ENCODE data around the gene AGER.
A peak's percentile ranks its signal among the peaks of the same experiment; 100 is the strongest.
"Not testable (repeated sequence)": the region's sequence is repeated elsewhere in the genome, so short reads cannot be mapped to it uniquely, and the experiment has no call there.

AGER gene

DNA sequence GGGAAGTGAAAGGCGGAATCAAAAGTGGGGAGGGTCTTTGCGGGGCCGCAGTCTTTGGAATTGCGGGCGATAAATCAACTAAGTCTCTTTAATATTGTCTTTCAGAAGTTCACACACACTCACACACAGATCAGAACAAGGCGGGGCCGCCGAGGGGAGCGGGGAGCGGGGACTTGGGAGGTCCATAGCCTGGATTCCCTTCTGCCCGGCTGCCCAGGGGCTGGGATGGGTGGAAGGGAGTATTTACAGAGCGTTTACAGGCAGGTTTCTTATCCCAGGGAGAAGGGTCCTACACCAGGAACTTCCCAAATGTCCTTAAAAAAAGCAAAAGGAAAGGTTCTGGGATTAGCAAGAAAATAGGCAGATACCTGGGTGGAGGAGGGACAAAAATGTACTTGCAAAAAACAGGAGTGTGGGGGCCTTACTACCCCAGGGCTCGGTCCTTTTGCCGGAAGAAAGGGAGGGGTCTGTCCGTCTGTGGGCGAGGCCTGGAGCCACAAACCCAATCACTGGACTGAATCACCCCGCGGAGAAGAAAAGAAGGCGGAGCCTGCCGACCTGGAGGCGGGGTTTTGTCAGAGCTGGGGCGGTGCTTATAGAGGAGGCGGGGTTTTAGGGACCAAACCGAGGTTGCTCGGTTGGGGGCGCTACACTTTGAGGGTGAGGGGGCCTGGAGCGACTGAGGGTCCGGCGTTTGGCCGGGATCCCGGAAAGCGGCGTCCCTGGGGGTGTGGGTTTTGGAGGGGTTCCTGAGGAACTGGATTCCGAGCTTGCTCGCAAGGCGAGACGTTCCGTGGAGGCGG is 35.6 kb downstream of the AGER start:
- DNase-seq (ENCODE audit: low spot score): peak; percentile 41

DNA sequence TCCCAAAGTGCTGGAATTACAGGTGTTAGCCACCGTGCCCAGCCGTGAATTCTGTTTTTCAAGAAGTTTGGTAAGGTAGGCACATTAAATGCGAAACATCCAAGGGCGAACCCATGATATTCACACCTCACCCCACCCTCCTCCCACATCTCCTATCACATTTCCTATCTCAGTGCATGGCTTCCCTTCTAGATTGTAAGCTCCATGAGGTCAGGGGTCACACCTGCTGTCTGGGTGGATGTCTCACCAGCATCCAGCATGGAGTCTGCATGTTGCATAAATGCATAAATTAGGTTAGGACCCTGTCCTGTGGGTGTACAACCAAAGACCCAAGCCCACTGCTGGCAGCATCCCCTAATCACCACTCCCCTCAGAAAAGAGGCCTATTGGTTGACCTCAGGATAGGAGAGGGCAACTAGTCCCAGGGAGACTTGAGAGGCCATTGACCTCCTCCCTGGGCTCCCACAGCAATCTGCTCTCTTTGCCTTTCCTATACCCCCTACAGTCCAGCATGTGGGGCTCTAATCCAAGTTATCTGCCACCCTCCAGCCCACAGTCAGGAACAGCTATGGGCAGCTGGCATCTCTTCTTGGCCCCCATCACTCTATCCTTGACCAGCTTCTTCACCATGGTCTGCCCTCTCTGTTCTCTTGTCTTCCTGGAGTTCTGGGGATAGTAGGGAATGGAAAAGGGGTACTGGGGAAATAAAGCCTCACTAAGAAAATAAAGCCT is 36.5 kb downstream of the AGER start:
- DNase-seq (ENCODE audit: low spot score): no peak

DNA sequence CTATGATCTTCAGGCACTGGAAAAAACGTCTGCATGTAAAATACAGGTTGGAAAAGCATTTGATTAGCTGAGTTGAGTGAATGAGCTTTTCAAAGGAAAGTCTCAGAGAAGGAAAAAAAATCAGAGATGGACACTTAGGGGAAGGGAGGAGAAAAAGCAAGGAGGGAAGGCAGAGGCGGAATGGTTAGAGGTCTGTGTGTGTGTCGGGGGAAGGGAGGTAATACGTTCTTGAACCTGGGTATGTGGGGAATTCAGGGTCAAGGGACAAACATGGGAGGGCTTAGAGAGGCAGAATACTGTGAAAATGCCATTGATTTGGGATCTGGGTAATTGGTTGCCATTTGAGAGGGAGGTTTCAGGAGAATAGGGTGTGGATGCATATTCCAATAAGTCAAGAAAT is 37.4 kb downstream of the AGER start:
- no peak for DNase-seq (ENCODE audit: low spot score)

DNA sequence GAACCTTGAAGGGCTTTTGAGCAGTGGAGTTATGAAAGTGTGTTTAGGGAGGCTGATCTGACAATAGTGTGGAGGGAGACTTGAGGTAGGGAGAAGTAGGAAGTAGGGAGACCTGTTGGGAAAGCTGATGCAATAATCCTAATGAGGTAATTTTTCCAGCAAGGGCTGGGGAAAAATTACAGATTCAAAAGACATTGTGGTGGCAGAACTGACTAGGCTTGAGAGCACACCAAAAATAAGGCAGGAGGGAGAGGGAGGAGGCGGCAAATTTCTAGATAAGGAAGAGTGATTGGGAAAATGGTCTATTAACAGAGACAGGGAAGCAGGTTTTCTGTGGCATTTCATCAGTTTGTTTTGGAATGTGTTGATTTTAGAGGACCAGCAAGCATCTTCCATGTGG is 37.8 kb downstream of the AGER start:
- DNase-seq (ENCODE audit: low spot score): no peak

DNA sequence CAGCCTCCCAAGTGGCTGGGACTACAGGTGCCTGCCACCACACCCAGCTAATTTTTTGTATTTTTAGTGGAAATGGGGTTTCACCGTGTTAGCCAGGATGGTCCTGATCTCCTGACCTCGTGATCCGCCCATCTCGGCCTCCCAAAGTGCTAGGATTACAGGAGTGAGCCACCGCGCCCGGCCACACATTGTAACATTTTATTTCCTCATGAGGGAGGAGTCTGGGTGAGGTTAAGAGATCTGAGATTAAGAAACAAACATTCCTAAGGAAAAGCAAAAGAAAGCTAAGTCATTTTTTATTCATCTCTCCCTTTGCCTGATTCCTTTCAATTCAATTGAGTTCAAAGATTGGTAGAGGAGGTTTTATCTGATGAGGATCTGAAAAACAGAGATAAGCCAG is 39.8 kb downstream of the AGER start:
- DNase-seq (ENCODE audit: low spot score): not testable (repeated sequence)

DNA sequence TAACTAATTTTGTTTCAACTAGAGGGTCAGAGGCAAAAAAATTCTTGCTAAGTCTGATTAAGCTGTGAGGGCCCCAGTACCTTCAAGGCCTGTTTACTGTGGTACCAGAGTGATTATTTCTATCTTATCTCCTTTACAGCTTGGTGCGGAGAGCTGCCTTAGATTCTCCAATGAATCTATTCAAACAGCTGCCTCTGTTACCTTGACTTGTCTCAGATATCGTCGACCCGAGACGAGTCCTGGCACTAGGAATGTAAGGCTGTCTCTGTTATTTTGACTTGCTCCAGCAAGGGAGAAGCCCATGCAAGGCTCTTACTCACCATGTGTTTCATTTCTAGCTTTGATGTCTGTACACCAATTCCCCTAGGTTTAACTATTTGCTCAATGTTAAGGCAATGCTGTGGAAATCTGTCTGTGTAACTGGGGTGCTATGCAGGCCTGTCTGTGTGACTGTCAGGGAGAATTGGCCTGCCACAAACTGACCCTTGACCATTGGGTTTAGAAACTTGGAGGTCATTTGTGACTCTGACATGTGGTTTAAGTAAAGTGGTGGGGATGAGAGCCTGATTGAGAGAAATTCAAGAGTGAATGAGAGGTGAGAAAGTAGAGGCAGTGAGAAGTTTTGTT is 43.5 kb downstream of the AGER start:
- DNase-seq (ENCODE audit: low spot score): no peak

DNA sequence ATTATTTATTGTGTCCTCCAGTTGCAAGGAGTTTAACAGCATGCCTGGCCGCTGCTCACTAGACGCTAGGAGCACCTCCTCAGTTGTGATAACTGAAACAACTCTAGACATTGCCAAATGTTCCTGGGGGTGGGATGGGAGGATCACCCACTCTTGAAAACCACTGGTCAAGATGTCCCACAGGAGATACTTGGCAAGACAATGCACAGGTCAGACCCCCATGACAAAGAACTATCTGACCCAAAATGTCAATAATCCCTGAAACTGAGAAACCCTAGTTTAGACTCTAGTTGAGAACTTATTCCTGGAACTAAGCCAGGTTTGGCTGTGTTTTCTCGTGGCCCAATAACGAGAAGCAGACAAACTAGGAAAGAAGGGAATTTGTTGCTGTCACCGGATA is 44.5 kb downstream of the AGER start:
- no peak for DNase-seq (ENCODE audit: low spot score)

DNA sequence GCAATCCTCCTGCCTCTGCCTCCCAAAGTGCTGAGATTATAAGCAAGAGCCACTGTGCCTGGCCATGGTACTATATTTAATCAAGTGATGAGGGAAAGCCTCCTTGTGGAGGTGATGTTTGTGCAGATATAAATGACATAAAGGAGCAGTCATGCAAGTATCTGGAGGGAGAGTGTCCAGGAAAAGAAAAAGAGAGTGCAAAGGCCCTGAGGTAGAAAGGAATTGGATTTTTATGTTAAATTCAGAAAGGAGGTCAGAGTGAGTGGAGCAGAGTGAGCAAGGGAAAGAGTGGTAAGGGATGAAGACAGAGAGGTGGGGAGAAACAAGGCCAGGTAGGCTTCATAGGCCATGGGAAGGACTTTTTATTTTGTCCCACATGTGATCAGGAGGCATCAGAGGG is 46.6 kb downstream of the AGER start:
- no peak for DNase-seq (ENCODE audit: low spot score)

DNA sequence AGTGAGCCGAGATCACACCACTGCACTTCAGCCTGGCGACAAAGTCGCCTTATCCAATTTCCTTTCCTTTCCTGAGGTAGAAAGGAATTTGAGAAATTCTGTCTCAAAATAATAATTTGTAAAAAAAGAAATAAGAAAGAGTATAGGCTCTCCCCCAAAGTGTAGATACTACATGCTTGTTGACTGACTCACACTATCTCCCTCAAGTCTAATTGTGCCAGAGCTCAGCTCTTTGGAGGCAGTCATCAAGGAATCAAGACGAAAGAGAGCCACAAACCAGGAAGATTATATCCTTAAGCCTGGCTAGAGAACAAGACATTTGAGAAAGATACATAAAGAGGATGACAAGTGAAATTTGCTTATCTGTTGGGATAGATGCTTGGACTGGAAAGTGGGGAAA is 50.3 kb downstream of the AGER start:
- DNase-seq (ENCODE audit: low spot score): no peak

DNA sequence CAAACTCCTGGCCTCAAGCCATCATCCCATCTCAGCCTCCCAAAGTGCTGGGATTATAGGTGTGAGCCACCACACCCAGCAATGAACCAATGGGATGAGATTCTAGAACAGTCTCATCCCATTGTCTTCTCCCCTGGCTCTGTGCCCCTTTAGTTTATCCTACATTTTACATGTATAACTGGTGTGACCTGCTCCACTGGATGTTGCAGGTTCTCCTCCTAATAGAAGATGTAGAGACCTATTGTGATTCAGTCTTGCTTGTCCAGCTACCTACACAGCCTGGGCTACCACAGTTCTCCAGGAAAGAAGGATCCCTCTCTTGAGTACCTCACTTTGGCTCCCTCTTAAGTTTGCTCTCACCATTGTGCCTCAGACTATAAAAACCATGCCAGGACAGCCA is 51.9 kb downstream of the AGER start:
- no peak for DNase-seq (ENCODE audit: low spot score)

DNA sequence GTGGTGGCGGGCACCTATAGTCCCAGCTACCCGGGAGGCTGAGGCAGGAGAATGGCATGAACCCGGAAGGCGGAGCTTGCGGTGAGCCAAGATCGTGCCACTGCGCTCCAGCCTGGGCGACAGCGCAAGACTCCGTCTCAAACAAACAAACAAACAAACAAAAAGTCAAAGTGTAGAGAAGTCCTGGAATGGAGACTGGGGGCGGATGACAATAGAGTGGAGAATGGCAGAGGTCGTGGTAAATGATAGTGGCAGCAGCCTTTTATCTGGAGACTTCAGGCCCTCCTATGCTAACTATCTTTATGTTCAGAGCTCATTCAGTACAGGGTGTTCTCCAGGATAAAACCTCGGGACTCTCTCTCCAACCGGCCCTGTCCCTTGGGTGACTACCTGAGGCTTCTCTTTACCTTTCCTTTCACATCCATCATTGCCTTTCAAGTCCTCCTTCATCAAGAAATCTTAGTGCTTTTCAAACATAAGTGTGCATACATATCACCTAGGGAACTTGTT is 52.6 kb downstream of the AGER start:
- no peak for DNase-seq (ENCODE audit: low spot score)
